OCI-LY1 (cell line): ENCODE data around the gene LMTK2.

Experiments used
- H2AFZ ChIP-seq: fragments of 200-600 bp; sonication (generic), shearing (Covaris generic); 2 replicates; pipeline ENCODE4 v1.6.0; 2014; ENCODE audit warnings: antibody characterized with exemption, mild to moderate bottlenecking, low read length
- H3F3A ChIP-seq: fragments of 200-600 bp; sonication (generic), shearing (Covaris generic); 2 replicates; pipeline ENCODE4 v1.6.0; 2014; ENCODE audit warnings: mild to moderate bottlenecking, antibody characterized with exemption, low read length, moderate library complexity; ENCODE audit not compliant: insufficient read depth
- H3K27ac ChIP-seq: fragments of 200-600 bp; sonication (generic); 2 replicates; pipeline ENCODE4 v1.5.1; 2014; ENCODE audit warnings: low read length, mixed run types, mild to moderate bottlenecking, low read depth; ENCODE audit not compliant: poor library complexity, severe bottlenecking
- H3K27me3 ChIP-seq: fragments of 200-600 bp; sonication (generic); 2 replicates; pipeline ENCODE4 v1.6.0; 2014; ENCODE audit warnings: antibody characterized with exemption, mild to moderate bottlenecking, low read length, moderate library complexity; ENCODE audit not compliant: insufficient read depth
- H3K36me3 ChIP-seq: fragments of 200-600 bp; sonication (generic); 2 replicates; pipeline ENCODE4 v1.6.1; 2014; ENCODE audit warnings: mild to moderate bottlenecking, antibody characterized with exemption, low read length, moderate library complexity, mixed read lengths; ENCODE audit not compliant: insufficient read depth
- H3K4me1 ChIP-seq: fragments of 200-600 bp; sonication (generic); 2 replicates; pipeline ENCODE4 v1.5.1; 2014; ENCODE audit warnings: mild to moderate bottlenecking, low read length, moderate library complexity; ENCODE audit not compliant: insufficient read depth, severe bottlenecking
- H3K4me2 ChIP-seq: fragments of 200-600 bp; sonication (generic), shearing (Covaris generic); 2 replicates; pipeline ENCODE4 v1.6.1; 2014; ENCODE audit warnings: low read length
- H3K4me3 ChIP-seq: fragments of 200-600 bp; sonication (generic); 2 replicates; pipeline ENCODE4 v1.5.1; 2014; ENCODE audit warnings: low read length, low read depth, mild to moderate bottlenecking, mixed read lengths; ENCODE audit not compliant: poor library complexity, severe bottlenecking
- H3K79me2 ChIP-seq: fragments of 200-600 bp; shearing (Covaris generic); 2 replicates; pipeline ENCODE4 v1.6.1; 2016; ENCODE audit warnings: mixed run types, low read length, mixed read lengths; ENCODE audit not compliant: insufficient read depth
- H3K9ac ChIP-seq: fragments of 200-600 bp; sonication (generic), shearing (Covaris generic); 2 replicates; pipeline ENCODE4 v1.6.1; 2014; ENCODE audit warnings: mild to moderate bottlenecking, low read length, mixed read lengths
- H3K9me2 ChIP-seq: fragments of 200-600 bp; sonication (generic), shearing (Covaris generic); 2 replicates; pipeline ENCODE4 v1.6.1; 2014; ENCODE audit warnings: low read depth, mild to moderate bottlenecking, low read length, mixed read lengths
- H3K9me3 ChIP-seq: fragments of 200-600 bp; shearing (Covaris generic); 2 replicates; pipeline ENCODE4 v1.6.1; 2014; ENCODE audit warnings: low read length, mixed read lengths
- H4K20me1 ChIP-seq: fragments of 200-600 bp; sonication (generic), shearing (Covaris generic); 2 replicates; pipeline ENCODE4 v1.6.0; 2016; ENCODE audit warnings: mild to moderate bottlenecking, low read length; ENCODE audit not compliant: insufficient read depth
- CTCF ChIP-seq: fragments of 200-600 bp; sonication (generic), shearing (Covaris generic); IDR thresholded peaks from 2 replicates; pipeline ENCODE4 v1.5.1; 2017; ENCODE audit warnings: mild to moderate bottlenecking, antibody characterized with exemption, low read length, moderate library complexity, mixed read lengths
- EZH2 ChIP-seq: fragments of 200-600 bp; sonication (generic), shearing (Covaris generic); IDR thresholded peaks from 2 replicates; pipeline ENCODE4 v1.8.0; 2017; ENCODE audit warnings: borderline replicate concordance, mixed run types, mild to moderate bottlenecking, antibody characterized with exemption, low read length, moderate library complexity, mixed read lengths

The LMTK2 gene

DNA sequence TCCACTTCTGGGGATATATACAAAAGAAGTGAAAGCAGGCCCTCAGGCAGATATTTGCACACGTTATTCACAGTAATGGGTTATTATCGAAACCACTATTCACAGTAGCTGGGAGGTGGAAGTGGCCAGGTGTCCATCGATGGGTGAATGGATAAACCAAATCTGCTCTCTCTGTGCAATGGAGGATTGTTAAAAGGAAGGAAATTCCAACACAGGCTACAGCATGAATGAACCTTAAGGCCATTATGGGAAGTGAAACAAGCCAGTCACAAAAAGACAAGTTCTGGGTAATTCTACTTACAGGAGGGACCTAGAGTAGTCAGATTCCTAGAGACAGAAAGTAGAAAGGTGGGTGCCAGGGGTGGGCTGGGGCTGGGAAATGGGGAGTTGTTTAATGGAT, 56.1 kb downstream of the LMTK2 start:
- Histone ChIP-seq H3K27ac (no peak overlapping the region), H3K9me2 (no peaks in the 10 kb centered on the region), H4K20me1 (no peaks in the 10 kb centered on the region), H2AFZ (no peak overlapping the region), H3K27me3 (no peaks in the 10 kb centered on the region), H3K36me3 (peaks cover 5% of the 10 kb centered on the region), H3K4me1 (no peaks in the 10 kb centered on the region), H3K9ac (no peak overlapping the region), H3K4me2 (no peak overlapping the region), H3K9me3 (no peaks in the 10 kb centered on the region), H3K79me2 (no peaks in the 10 kb centered on the region), H3K4me3 (no peak overlapping the region), H3F3A (no peaks in the 10 kb centered on the region)
- no peak for TF ChIP-seq EZH2
- TF ChIP-seq CTCF = no peak

DNA sequence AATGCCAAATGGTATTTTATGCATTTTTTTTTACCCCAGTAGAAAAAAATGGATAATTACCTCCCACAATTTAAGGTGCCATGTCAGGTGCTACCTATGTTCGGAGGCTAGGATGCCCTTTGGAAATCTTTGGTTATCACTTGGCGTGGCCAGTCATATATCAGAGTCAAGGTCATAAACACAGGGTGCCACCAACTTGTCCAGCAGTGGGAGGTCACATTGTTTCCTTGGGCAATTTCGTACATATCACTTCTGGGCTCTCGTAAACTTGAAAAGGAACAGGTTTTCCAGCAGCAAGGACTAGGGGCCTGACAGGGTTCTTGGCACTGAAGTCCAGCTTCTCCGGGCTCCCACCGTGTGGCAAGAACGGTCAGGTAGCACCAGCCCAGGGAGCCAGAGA, 56.6 kb downstream of the LMTK2 start:
- H3K4me3 ChIP-seq = no peak overlapping the region
- H3K9ac ChIP-seq = no peak overlapping the region
- no peaks in the 10 kb centered on the region for H3F3A ChIP-seq
- no peak overlapping the region for H3K4me2 ChIP-seq
- H3K9me3 ChIP-seq = no peaks in the 10 kb centered on the region
- H4K20me1 ChIP-seq = no peaks in the 10 kb centered on the region
- no peaks in the 10 kb centered on the region for H3K27me3 ChIP-seq
- H3K4me1 ChIP-seq = no peaks in the 10 kb centered on the region
- H3K27ac ChIP-seq = no peak overlapping the region
- H3K36me3 ChIP-seq = peaks cover 5% of the 10 kb centered on the region
- no peaks in the 10 kb centered on the region for H3K79me2 ChIP-seq
- TF ChIP-seq EZH2 (no peak), CTCF (no peak)
- no peak overlapping the region for H2AFZ ChIP-seq
- H3K9me2 ChIP-seq = no peaks in the 10 kb centered on the region

- H3K4me2 ChIP-seq = no peak overlapping the region
- no peak for TF ChIP-seq CTCF
- no peak for TF ChIP-seq EZH2
- no peak overlapping the region for H3K9ac ChIP-seq
- H3K79me2 ChIP-seq = no peaks in the 10 kb centered on the region
- no peak overlapping the region for H2AFZ ChIP-seq
- H3K9me2 ChIP-seq = no peaks in the 10 kb centered on the region
- H3F3A ChIP-seq = no peaks in the 10 kb centered on the region
- H3K4me3 ChIP-seq = no peak overlapping the region
- no peaks in the 10 kb centered on the region for H3K9me3 ChIP-seq
- no peak overlapping the region for H3K27ac ChIP-seq
- H3K27me3 ChIP-seq = no peaks in the 10 kb centered on the region
- peaks cover 5% of the 10 kb centered on the region; the same call in 1 of the 2 replicates for H3K36me3 ChIP-seq
- no peaks in the 10 kb centered on the region for H4K20me1 ChIP-seq
- no peaks in the 10 kb centered on the region for H3K4me1 ChIP-seq
Measured at GRCh38 chr7:98163704-98164494, 57.2 kb downstream of the LMTK2 start.
